ENCODE measurements around the gene ZNF593OS.

ZNF593OS gene

GRCh38 chr1:26182383-26182696 is 10.7 kb upstream of the ZNF593OS start:
- DNase-seq = no peak

GRCh38 chr1:26181586-26182382 is 10.2 kb upstream of the ZNF593OS start:
- no peak for DNase-seq

- no peak for DNase-seq
Measured at GRCh38 chr1:26180010-26180506, 8.4 kb upstream of the ZNF593OS start.

DNA sequence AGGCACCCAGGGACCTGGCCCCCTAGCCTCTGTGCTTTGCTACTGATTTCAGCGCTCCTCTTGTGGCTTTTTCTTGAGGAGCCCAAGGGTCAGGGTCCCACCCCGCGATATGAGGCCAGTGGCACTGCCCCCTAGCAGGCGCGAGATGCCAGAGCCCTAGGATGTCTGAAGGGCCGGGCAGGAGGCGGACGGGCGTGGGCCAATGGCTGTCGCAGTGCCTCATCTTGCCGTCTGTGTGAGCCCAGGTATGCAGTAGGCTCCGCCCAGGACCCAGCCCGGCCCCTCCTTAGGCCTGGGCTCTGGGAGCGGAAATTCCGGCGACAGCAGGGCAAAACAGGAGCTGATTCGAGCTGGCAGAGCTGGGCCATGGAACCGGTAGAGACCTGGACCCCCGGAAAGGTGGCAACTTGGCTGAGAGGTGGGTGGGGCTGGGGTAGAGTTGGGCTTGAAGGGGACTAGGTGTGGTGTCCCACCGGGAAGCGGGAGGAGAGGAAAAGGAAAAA is 5.6 kb upstream of the ZNF593OS start, which contains the start of gene CNKSR1:
TSS of gene CNKSR1 (plus strand) at position 310 of the 503 bp plus-strand sequence. CDS start at position 367, 57 bp downstream.
- no peak for DNase-seq

GRCh38 chr1:26175346-26175745 is 3.7 kb upstream of the ZNF593OS start:
- no peak for DNase-seq

- DNase-seq = no peak
Measured at GRCh38 chr1:26170472-26170821, 1.2 kb downstream of the ZNF593OS start.

- peak; percentile 89 for DNase-seq
Measured at GRCh38 chr1:26169669-26170471, 1.8 kb downstream of the ZNF593OS start, which contains the start of gene ZNF593. Gene ZNF593, plus strand, starts transcription at chr1:26169908. Its CDS starts 76 bp downstream, at chr1:26169984.

DNA sequence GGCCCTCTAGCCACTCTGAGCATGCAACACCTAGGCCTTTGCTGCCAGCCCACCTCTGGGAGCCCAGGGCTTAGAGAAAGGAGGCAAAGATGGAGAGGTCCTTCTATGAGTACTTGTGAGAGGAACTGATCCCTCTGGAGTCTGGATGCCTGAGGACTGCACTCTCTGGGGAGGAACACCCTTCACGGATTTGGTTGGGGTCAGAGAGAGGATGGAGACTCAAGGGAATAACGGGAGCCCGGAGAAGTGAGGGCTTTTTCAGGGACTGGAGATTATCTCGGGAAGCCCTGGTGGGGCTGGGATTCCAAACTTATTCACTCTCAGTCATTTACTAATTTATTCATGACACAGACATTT is 2.5 kb downstream of the ZNF593OS start:
- DNase-seq = no peak

DNA sequence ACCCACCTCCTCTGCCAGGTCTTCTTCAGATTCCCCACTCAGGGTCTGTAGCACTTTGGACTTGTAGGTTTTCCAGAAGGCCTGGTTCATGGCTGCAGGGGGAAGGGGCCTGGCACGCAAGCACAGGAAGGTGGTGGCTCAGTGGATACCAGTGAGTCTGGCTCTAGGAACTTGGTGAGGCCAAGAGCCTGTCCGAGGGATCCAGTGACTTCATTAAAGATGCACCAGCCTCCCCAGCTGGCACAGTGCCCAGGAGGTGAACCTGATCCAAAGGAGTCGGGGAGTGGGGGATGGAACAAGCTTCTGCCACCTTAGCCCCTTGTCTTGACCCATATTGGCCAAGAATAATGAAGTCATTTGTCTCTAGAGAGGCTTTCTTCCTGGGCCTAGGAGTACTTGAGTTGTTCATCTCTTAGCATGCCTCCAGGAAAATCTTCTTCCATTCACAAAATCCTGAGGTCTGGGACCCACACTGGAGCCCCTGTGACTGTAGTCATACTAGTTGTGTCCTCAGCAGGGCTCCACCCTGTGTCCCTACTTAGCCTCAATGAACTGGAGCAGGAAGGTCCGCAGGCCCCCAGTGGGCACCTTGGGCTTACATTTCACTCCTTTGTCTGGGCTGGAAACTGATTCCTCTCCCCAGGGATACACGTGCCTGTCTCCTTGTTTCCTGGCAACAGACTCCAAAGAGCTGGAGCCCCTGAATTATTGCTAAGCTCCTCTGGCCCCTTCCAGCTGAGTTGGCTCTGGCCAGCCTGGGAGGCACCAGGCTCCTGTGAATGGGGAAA is 3.0 kb downstream of the ZNF593OS start, which contains the start of gene C1orf232:
TSS of gene C1orf232 (minus strand) at position 554 of the 788 bp plus-strand sequence. CDS start at position 90, 464 bp downstream.
- DNase-seq = no peak

DNA sequence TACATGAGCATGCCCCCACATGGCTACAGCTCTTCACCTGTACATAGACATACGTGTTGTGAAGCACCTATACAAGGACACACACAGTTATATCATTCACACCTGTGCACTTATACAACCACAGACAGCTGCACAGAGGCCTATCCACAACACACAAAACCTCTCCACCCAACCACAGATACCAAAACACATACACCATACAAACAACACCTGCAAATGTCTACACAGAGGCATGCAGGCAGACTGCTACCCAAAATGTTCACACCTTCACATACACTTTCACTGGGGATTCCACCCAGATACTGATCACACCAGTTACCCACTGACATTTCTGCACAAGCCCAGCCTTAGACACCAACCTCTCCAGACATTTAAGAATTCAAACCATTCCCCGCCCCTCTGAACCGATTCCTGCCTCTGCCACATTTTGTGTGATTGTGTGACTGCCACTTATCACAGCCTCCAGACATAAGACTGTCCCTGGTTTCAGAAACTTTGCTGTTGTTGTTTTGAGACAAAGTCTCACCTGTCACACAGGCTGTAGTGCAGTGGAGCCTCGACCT is 4.8 kb downstream of the ZNF593OS start:
- DNase-seq = no peak

- DNase-seq = no peak
Measured at GRCh38 chr1:26164861-26165842, 6.5 kb downstream of the ZNF593OS start.

DNA sequence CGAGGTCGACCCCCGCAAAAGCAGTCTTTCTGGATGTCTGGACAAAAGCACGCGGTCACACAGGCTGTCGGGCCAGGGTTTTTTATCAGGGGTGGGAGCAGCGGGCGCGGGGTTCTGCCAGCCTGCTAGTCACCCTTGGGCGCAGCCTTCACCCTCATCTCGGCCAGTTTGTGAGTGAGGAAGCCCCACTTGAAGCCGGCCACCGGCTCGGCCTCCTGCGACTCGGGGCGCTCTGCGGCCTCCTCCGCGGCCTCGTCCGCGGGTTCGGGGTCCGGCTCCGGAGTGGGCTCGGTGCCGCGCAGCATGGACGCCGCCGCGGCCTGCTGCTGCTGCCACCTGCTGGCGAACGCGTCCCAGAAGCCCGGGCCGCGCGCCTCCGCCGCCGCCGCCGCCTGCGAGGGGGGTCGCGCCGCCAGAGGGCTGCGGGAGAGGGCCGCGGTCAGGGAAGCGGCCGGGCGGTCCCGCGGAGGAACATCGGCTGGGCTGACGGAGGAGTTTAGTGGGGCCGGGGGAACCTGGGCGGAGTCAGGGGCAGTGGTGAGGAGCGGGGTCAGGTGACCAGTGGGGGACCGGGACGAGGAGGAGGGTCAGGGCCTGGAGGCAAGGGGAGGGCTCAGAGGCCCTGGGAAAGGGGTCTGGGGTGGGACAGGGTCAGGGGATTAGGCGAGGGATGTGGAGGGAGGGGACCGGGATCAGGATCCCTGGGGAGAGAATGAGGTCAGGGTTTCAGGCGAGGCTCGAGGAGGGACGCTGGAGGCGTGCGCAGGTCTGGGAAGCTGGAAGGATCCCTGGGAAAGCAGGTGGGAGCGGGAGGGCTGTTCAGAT is 7.4 kb downstream of the ZNF593OS start:
- DNase-seq = peak; percentile 50

DNA sequence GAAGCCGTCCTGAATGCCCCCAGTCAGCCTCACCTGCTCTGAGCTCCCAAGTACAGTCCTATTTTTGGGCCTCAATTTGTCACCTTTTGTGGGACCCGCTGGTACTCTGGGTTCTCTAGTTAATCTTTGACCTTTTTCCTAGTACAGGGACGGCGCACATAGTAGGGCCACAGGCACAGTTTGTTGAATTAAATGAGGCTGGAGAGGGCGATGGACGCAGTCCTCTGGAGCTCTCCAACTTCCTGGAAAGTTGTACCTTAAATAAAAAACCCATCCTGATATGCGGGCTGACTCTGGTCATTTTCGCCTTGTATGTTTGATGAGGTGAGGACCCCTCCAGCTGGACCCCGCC is 8.0 kb downstream of the ZNF593OS start:
- no peak for DNase-seq

GRCh38 chr1:26162220-26162709 is 9.4 kb downstream of the ZNF593OS start:
- no peak for DNase-seq

DNA sequence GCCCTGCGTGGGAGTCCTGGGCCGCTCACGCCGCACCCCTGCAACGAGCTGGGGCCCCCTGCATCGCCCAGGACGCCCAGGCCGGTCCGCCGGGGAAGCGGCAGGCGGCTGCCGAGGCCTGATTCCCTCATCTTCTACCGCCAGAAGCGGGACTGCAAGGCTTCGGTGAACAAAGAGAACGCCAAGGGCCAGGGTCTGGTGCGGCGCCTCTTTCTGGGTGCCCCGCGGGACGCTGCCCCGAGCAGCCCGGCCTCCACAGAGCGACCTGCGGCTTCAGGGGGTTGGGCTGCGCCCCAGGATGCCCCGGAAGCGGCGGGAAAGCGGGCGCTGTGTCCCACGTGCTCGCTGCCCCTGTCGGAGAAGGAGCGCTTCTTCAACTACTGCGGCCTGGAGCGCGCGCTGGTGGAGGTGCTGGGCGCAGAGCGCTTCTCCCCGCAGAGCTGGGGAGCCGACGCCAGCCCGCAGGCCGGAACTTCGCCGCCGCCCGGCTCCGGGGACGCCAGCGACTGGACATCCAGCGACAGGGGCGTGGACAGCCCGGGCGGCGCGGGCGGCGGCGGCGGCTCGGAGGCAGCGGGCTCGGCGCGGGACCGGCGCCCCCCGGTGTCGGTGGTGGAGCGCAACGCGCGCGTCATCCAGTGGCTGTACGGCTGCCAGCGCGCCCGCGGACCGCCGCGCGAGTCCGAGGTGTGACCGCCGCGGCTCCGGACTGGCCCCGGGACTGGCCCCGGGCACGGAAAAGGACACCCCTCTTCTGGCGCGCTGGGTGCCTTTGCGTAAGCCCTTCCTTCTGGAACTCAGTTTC is 10.0 kb downstream of the ZNF593OS start:
- DNase-seq = peak; percentile 43

GRCh38 chr1:26160527-26161414 is 10.9 kb downstream of the ZNF593OS start:
- DNase-seq = no peak

DNA sequence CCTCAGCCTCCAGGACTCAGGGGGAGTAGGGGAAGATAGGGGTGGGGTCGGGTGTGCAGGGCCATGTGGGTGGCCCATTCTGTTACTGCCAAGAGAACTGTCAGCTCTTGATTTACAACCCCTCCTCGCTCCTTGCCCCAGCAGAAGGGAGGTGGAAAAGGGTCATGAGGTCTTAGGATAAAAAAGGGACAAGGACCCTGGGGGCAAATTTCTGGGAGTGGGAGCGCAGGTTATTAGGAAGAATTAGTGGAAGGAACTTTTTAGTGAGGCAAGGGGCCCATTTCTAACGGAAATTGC is 11.9 kb downstream of the ZNF593OS start:
- no peak for DNase-seq
